Activated naive CD8-positive, alpha-beta T cell (primary cell): ENCODE results near the gene PCDHGB7.
"Not testable (repeated sequence)": the region's sequence is repeated elsewhere in the genome, so short reads cannot be mapped to it uniquely, and the experiment has no call there.

Experiments
- H3K27ac Mint-ChIP-seq: one replicate; pipeline ENCODE4 v1.8.0; 2021; ENCODE audit warnings: mixed read lengths
- H3K27me3 Mint-ChIP-seq: one replicate; pipeline ENCODE4 v1.8.0; 2021; ENCODE audit warnings: mixed read lengths
- H3K36me3 Mint-ChIP-seq: one replicate; pipeline ENCODE4 v1.8.0; 2021; ENCODE audit warnings: mixed read lengths
- H3K4me1 Mint-ChIP-seq: one replicate; pipeline ENCODE4 v1.8.0; 2021; ENCODE audit warnings: low read depth, mixed read lengths
- H3K4me3 Mint-ChIP-seq: one replicate; pipeline ENCODE4 v1.8.0; 2021; ENCODE audit warnings: mild to moderate bottlenecking, mixed read lengths
- H3K9me3 Mint-ChIP-seq: one replicate; pipeline ENCODE4 v1.8.0; 2021; ENCODE audit warnings: low read depth, mixed read lengths

PCDHGB7 gene

GRCh38 chr5:141389153-141390042, 28.1 kb upstream of the PCDHGB7 start:
- Mint-ChIP-seq H3K4me3 (no peak overlapping the region), H3K27ac (no peak overlapping the region), H3K4me1 (no peaks in the 10 kb centered on the region), H3K9me3 (peaks cover 26% of the 10 kb centered on the region), H3K27me3 (peaks cover 64% of the 10 kb centered on the region), H3K36me3 (peaks cover 18% of the 10 kb centered on the region)

- Mint-ChIP-seq H3K27me3 (peaks cover 53% of the 10 kb centered on the region), H3K4me1 (no peaks in the 10 kb centered on the region), H3K36me3 (peaks cover 20% of the 10 kb centered on the region), H3K4me3 (no peak within 1 kb of the TSS), H3K9me3 (peaks cover 11% of the 10 kb centered on the region), H3K27ac (no peak within 1 kb of the TSS)
Measured at GRCh38 chr5:141392429-141393198, 24.9 kb upstream of the PCDHGB7 start, which contains the start of gene PCDHGA8. TSS of gene PCDHGA8 (plus strand) at chr5:141392633. CDS start at chr5:141392814, 181 bp downstream.

GRCh38 chr5:141393267-141393666, 24.2 kb upstream of the PCDHGB7 start:
- H3K36me3 Mint-ChIP-seq, result peaks cover 18% of the 10 kb centered on the region
- peaks cover 51% of the 10 kb centered on the region for H3K27me3 Mint-ChIP-seq
- peaks cover 11% of the 10 kb centered on the region for H3K9me3 Mint-ChIP-seq
- H3K4me1 Mint-ChIP-seq, result no peaks in the 10 kb centered on the region
- no peak overlapping the region for H3K4me3 Mint-ChIP-seq
- no peak overlapping the region for H3K27ac Mint-ChIP-seq

GRCh38 chr5:141394401-141395187, 22.9 kb upstream of the PCDHGB7 start:
- H3K4me1 Mint-ChIP-seq, H3K27ac Mint-ChIP-seq, H3K4me3 Mint-ChIP-seq: not testable (repeated sequence)
- H3K27me3 Mint-ChIP-seq, result peaks cover 50% of the 10 kb centered on the region
- peaks cover 14% of the 10 kb centered on the region for H3K9me3 Mint-ChIP-seq
- H3K36me3 Mint-ChIP-seq, result peaks cover 21% of the 10 kb centered on the region

GRCh38 chr5:141397756-141398551, 19.5 kb upstream of the PCDHGB7 start, which contains the start of gene PCDHGB5:
TSS of gene PCDHGB5 (plus strand) at chr5:141397947. CDS start at chr5:141398128, 181 bp downstream.
- H3K4me1 Mint-ChIP-seq, H3K27ac Mint-ChIP-seq: not testable (repeated sequence)
- H3K27me3 Mint-ChIP-seq, result peaks cover 46% of the 10 kb centered on the region
- H3K9me3 Mint-ChIP-seq, result peaks cover 15% of the 10 kb centered on the region
- peak within 1 kb of the TSS; percentile 61 for H3K4me3 Mint-ChIP-seq
- H3K36me3 Mint-ChIP-seq, result peaks cover 24% of the 10 kb centered on the region

- Mint-ChIP-seq H3K27me3 (peaks cover 47% of the 10 kb centered on the region), H3K4me3 (peak overlapping the region; percentile 30), H3K36me3 (peaks cover 22% of the 10 kb centered on the region), H3K9me3 (peaks cover 16% of the 10 kb centered on the region), H3K27ac (no peak overlapping the region), H3K4me1 (peaks cover 4% of the 10 kb centered on the region)
Measured at GRCh38 chr5:141398608-141399007, 18.9 kb upstream of the PCDHGB7 start.

- Mint-ChIP-seq H3K4me1 (peaks cover 4% of the 10 kb centered on the region), H3K27me3 (peaks cover 48% of the 10 kb centered on the region), H3K27ac (no peak overlapping the region), H3K9me3 (peaks cover 19% of the 10 kb centered on the region), H3K36me3 (peaks cover 18% of the 10 kb centered on the region), H3K4me3 (no peak overlapping the region)
Measured at GRCh38 chr5:141399555-141400258, 17.8 kb upstream of the PCDHGB7 start.

- peaks cover 50% of the 10 kb centered on the region for H3K27me3 Mint-ChIP-seq
- peaks cover 19% of the 10 kb centered on the region for H3K9me3 Mint-ChIP-seq
- peaks cover 4% of the 10 kb centered on the region for H3K4me1 Mint-ChIP-seq
- peak within 1 kb of the TSS; percentile 75 for H3K4me3 Mint-ChIP-seq
- no peak within 1 kb of the TSS for H3K27ac Mint-ChIP-seq
- H3K36me3 Mint-ChIP-seq, result peaks cover 19% of the 10 kb centered on the region
Measured at GRCh38 chr5:141402553-141403243, 14.8 kb upstream of the PCDHGB7 start, which contains the start of gene PCDHGA9. TSS of gene PCDHGA9 (plus strand) at chr5:141402778. CDS start at chr5:141402953, 175 bp downstream.

GRCh38 chr5:141403387-141403786, 14.1 kb upstream of the PCDHGB7 start:
- Mint-ChIP-seq H3K9me3 (peaks cover 19% of the 10 kb centered on the region), H3K27me3 (peaks cover 53% of the 10 kb centered on the region), H3K4me3 (no peak overlapping the region), H3K36me3 (peaks cover 21% of the 10 kb centered on the region), H3K27ac (no peak overlapping the region), H3K4me1 (peaks cover 4% of the 10 kb centered on the region)

- Mint-ChIP-seq H3K4me3 (peak within 1 kb of the TSS; percentile 75), H3K27me3 (peaks cover 55% of the 10 kb centered on the region), H3K9me3 (peaks cover 16% of the 10 kb centered on the region), H3K36me3 (peaks cover 15% of the 10 kb centered on the region)
- not testable (repeated sequence) for H3K27ac Mint-ChIP-seq, H3K4me1 Mint-ChIP-seq
Measured at GRCh38 chr5:141407790-141408505, 9.5 kb upstream of the PCDHGB7 start, which contains the start of gene PCDHGB6. TSS of gene PCDHGB6 (plus strand) at chr5:141408021. CDS start at chr5:141408203, 182 bp downstream.

GRCh38 chr5:141409598-141410306, 7.7 kb upstream of the PCDHGB7 start:
- Mint-ChIP-seq H3K36me3 (peaks cover 20% of the 10 kb centered on the region), H3K27me3 (peaks cover 55% of the 10 kb centered on the region), H3K27ac (no peak overlapping the region), H3K4me1 (peaks cover 12% of the 10 kb centered on the region), H3K9me3 (peaks cover 13% of the 10 kb centered on the region), H3K4me3 (no peak overlapping the region)

- Mint-ChIP-seq H3K27me3 (peaks cover 51% of the 10 kb centered on the region), H3K4me3 (no peak overlapping the region), H3K4me1 (peaks cover 15% of the 10 kb centered on the region), H3K27ac (no peak overlapping the region), H3K9me3 (peaks cover 13% of the 10 kb centered on the region), H3K36me3 (peaks cover 23% of the 10 kb centered on the region)
Measured at GRCh38 chr5:141411575-141411974, 5.9 kb upstream of the PCDHGB7 start.
